GM19468 (cell line): ENCODE results near the gene PPM1M.

Source experiments
- ATAC-seq: cut with Tn5 transposase; IDR thresholded peaks from one replicate; pipeline ENCODE4 v1.9.1; 2021; ENCODE audit warnings: mild to moderate bottlenecking, moderate library complexity, moderate number of reproducible peaks; ENCODE audit not compliant: unreplicated experiment; ENCODE audit errors: extremely low read depth

PPM1M gene

DNA sequence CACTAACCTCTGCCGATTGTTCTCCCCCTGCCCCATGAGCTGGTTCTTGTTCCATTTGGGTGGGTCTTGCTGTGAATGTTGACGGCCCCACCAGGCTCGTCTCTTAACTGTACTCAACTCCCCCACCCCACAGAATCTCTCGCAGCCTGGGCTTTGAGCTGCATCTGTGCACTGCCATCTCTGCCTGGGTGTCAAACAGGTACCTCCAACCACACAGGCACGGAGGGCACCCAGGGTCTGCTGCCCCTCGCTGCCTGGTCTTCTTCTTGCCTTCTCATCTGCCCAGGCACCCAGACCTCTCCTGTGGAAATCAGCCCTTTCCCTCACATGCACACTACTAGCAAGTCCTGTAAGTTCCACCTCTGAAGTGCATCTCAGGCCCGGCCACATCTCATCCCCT is 30.2 kb upstream of the PPM1M start:
- no peak for ATAC-seq

GRCh38 chr3:52216585-52217408 is 28.8 kb upstream of the PPM1M start:
- ATAC-seq: no peak

GRCh38 chr3:52217409-52217805 is 28.2 kb upstream of the PPM1M start:
- ATAC-seq: no peak

DNA sequence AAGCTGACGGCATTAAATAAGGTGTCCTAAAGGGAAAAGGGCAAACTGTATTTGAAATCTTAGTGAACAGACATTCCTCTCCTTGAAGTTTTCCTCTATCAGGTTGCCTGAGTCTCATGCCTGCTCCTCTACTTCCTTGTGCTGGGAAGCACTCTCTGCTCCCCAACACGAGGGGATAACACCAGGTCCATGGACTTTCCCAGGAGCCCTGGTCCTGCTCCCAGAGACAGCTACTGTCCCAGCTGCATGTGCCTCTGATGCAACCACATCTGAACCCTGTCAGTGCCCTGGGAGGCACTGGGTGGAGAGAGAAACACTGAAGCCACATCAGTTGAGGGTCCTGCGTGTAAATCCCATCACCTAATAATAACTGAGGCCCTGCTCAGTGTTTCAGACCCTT is 27.5 kb upstream of the PPM1M start:
- no peak for ATAC-seq

DNA sequence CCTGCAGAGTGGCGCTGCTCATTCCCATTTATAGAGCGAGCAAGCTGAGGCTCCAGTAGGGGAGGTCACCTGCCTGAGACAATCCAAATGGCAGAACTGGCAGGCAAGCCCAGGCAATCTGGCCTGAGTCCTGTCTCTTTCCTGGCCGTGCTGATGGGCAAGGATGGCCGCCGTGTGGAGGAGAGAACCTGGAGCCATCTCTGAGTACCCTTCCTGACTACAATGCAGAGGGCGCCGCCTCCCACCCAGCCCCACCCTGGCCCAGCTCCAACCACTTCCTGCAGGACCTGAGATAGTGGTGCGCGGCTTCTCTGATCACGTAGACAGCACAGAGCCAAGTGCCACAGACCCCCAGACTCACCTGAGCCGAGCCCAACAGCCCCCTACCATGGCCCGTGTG is 27.1 kb upstream of the PPM1M start:
- ATAC-seq: no peak

GRCh38 chr3:52218937-52219650 is 26.5 kb upstream of the PPM1M start:
- ATAC-seq: no peak

DNA sequence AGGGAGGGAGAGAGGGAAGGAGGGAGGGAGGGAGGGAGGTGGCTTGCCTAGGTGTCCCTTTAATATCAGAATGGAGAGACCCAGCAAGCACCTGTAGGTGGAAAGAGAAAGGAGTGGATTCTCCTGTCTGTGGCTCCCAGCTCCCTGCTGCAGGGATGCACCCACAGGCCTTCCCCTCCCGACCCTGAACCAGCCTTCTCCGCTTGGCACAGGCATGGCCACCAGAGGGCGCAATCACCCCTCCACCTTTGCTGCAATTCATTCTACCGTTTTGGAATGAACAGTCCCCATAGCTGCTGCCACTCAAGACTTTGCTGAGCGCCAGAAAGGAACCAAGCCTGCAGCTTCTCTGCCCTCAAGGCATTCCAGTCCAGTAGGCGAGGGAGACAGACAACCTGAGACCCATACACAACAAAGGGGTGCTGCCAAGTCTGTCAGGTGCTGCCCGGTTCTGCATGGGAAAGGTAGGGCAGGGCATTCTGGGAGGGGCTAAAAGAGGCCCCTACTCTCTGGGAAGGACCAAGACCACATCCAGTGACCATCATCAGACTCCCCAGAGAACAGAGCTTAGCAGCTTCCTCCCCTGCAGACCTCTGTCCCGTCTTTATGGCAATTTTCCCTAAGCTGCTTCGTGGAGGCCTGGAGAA is 25.1 kb upstream of the PPM1M start:
- no peak for ATAC-seq

DNA sequence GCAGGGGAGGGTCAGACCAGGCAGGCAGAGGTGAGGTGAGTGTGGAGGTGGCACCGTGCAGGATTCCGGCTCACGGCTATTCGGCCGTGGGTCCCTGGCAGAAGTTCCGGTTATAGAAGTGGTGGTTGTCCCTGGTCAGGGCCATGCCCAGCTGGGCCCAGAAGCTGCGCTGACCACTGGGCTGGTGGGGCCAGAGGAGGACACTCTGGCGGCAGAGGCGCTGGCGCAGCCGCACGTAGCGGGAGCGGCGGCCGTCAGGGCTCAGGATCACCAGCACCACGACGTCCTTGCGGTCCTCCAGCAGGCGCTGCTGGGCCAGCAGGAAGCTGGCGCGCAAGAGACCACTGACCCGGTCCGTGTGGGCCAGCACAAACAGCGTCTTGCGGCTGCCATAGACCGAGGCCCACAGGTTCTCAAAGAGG is 24.4 kb upstream of the PPM1M start:
- no peak for ATAC-seq

DNA sequence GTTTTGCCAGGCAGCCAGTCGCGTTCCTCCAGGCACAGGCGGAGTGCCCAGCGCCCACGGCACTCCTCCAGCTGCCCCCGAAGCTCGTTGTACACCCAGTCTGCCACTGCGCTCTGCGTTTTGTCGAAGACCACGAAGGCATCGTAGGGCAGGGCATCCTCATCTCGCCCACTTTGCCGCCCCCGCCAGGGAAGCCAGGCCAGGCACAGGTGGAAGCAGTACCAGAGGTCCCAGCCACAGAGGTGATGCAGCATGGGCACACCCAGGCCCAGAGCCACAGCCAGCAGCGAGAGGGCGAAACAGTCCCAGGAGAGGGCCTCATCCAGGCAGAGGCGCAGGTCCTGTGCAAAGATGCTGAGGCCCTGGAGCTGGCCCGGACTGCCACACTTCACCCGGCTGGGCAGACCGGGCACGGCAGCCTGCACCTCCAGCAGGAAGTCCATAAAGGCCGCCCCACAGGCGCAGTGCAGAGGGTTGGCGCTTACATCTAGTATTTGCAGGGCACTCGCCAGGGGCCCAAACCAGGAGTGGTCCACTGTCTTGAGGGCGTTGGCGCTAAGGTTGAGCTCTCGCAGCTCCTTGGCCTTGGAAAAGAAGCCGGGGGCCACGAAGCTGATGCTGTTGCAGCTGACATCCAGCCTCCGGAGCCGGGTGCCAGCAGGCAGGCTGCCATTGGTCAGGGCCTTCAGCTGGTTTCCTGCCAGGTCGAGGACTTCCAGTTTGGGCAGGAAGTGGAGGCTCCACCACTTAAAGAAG is 23.8 kb upstream of the PPM1M start:
- no peak for ATAC-seq

- no peak for ATAC-seq
Measured at GRCh38 chr3:52222319-52223221, 23.0 kb upstream of the PPM1M start.

GRCh38 chr3:52223449-52224408 is 21.8 kb upstream of the PPM1M start:
- no peak for ATAC-seq

- ATAC-seq: peak; percentile 36
Measured at GRCh38 chr3:52225452-52226228, 19.9 kb upstream of the PPM1M start, which contains the start of gene TLR9. Gene TLR9 (minus strand): TSS chr3:52225645. CDS start chr3:52225529, 116 bp downstream.

- ATAC-seq: no peak
Measured at GRCh38 chr3:52226229-52226817, 19.2 kb upstream of the PPM1M start.

DNA sequence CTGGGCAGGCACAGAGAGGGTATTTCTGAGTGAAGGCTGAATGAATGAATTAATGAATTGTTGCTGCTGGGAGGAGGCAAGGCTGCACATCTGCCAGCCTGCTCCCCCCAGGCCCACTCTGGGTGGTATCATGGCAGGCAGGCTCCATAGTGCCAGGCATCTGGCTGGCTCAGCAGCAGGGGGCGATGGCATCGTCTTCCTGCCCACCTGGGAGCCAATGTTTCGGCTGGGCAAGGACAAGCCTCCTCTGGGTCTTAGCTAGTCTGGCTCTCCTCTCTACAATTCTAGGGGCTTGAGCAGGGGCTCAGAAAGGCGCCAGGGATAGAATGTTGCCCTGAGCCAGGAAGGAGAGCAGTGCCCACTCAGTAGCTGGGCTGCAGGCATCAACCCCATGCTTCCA is 18.4 kb upstream of the PPM1M start:
- no peak for ATAC-seq

DNA sequence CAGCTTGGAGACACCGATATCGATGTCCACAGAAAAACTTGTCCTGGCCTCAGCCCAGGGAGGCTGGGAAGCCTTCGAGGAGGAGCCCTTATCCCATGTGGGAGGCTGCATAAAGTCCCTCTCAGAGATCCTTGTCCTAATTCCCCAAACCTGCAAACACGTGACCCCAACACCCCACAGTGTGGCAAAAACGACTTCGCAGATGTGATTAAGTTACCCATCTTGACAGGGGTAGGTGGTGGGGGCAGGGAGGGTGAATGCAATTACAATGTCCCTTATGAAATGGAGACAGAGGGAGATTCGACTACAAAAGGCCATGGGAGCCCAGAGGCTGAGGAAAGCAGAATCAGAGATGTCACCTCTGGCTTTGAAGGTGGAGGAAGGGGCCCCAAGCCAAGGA is 17.8 kb upstream of the PPM1M start:
- ATAC-seq: no peak

DNA sequence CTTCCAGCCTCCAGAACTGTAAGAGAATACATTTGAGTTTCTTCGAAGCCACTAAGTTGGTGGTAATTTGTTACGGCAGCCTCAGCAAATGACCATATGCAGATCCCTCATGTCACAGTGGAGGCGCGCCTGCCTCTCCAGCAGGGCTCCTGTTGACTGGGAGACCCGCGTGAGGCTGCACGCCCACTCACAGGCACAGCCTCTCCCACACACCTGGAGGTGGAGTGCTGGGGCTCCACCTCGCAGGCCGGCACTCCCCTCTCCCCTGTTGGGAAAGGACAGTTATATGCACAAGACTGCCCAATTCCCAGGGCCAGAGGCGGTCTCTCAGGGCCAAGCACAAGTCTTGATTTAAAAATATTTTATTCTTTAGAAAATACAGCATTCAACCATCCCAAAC is 17.3 kb upstream of the PPM1M start:
- ATAC-seq: no peak

DNA sequence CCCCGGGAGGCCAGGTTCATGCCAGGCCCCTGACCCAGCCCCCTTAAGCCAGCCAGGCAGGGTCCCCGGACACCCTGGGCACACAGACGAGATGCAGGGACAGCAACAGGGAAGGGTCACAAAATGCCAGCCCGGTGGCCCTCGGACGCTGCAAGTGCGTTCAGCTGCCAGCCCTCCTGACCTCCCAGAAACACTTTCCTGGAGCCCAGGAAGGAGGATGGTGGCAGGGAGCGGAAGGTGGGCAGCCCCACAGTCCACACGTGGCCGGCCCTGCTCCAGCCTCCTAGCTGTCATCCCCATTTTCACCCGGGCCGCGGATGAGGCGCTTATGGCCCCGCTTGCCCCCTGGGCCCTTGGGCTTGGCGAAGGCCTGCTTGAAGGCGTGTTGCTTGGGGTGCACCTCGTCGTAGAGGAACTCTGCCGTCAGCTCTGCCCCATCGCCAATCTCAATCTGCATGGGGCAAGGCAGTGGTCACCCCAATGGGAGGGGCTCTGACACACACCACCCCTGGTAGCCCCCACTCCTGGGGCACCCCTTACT is 16.7 kb upstream of the PPM1M start:
- ATAC-seq: no peak
